ENCODE data around the gene ZNF385D.

GRCh38 chr3:21562243-21562642 lies 188.8 kb downstream of the ZNF385D start:
- TF ChIP-seq POLR2AphosphoS5 (IDR thresholded peaks at IDR 0.05; ENCODE audit: borderline replicate concordance, low read depth, low read length) = no peak
- TF ChIP-seq EZH2 (IDR thresholded peaks at IDR 0.05) = no peak
- no peak for TF ChIP-seq FOXP2 (optimal IDR thresholded peaks at IDR 0.05; ENCODE audit: control extremely low read depth, extremely low read length, insufficient read depth)

All from SK-N-MC (cell line).